Measurements from ENCODE around the gene SPATA31D4.
"Not testable (repeated sequence)": the region's sequence is repeated elsewhere in the genome, so short reads cannot be mapped to it uniquely, and the experiment has no call there.

The SPATA31D4 gene

DNA sequence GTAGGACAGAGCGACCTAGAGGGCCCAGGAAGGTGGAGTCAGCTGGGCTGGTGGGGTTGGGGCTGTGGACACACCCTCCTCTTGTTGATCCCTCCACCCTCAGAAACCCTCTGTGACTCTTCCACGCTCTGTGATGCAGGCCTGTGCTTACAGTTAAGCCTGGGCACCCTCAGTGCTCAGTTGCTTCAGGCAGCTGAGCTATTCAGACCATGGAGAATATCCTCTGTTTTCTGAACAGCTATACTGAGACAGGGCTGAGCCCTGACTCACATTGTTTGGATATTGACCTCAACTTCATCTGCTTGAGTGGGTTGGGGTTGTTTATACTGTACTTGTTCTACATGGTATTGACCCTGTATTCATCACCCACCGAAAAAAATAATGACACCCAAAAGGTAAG lies at the start of gene SPATA31D4:
Gene SPATA31D4, plus strand, starts transcription at position 124 of the 400 bp plus-strand sequence. Its CDS starts 86 bp downstream, at position 210.
- DNase-seq (ENCODE audit: low spot score): not testable (repeated sequence)

DNA sequence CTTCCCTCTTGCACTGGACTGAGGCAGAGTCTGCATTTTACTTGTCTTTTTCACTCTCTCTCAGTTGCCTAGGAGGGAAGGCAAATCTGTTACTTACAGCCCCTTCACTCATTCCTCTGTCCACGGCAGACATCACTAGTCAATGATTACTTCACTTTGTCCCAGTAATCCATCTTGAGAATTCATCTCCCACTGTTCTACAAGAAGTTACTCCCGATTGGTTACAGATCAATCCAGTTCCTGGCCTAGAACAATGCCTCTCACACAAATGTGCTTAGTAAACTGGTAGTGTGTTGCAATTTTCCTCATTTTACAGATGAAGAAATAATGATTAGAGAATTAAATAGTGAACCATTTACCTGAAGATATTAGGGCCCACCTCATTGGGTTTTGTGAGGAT lies 49.7 kb upstream of the SPATA31D4 start:
- no peak for DNase-seq (ENCODE audit: low spot score)

DNA sequence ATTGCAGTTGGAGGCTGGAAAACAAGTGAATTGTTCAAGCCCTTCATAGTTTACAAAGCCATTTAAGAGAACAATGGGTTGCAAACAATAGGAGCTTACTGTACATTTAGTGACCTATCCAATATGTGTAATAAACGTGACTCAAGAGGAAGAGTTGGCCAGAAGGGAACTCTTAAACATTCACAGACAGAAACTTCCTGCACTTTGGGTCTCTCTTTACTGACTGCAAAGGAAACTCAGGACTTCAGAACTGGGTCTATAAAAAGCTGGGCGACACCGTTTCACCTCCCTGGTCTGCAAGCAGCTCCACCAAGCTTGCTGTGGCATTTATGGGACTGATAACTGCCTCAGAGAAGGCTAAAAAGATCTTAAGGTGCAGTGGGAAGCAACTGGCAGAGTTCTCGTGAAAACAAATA lies 48.7 kb upstream of the SPATA31D4 start:
- DNase-seq (ENCODE audit: low spot score): no peak

DNA sequence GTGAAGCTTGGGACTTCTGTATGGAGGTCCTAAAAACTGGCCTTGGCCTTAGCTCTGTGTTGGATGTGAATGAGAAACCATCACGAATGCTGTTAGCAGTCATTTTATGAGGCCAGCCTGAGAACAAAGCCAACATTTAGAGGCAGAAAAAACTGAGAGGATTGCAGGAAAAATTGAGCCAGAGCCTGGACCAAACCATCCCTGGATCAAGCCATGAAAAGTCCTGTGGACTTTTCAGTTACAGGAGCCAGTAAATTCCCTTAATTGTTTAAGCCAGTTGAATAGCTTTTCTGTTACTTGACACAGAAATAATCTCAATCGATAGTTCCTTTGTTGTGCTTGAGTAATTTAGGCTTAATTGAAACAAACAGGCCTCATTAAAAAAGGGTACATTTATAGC lies 42.6 kb upstream of the SPATA31D4 start:
- DNase-seq (ENCODE audit: low spot score): no peak

DNA sequence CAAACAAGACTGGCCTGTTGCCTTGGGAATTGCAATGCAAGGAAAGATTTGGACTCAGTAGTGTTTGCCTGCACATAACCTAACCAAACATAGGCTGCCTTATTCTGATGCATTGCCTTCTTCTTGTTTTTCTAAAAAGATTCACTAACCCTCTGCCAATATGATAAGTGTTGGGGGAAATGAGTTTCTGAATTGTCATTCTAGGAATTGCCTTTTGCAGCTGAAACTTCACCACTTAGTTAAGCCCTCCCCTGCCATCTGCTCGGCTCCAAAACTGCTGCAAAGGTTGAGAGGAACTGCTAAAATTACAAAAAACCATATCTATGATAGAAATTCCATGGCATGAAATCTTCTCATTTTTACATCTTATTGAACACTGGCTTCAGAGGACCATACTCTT lies 41.6 kb upstream of the SPATA31D4 start:
- DNase-seq (ENCODE audit: low spot score): peak; percentile 44

DNA sequence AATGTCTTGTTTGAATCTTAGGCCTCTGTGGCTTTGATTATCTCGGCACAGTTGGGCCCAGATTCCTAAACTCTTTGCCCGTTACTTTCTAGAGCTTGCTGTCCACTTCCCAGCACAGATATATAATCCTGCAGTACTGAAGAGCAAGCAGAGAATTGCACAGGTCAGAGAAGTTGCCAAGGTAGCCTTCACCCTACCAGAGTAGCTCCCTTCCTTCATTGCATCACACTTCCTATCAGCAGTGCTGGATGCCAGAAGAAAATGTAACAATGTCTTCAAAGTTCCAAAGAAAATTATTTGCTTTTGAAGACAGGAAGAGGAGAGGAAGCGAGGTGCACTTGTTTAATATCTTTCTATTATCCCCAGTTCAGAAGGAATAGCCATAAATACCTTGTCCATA lies 38.1 kb upstream of the SPATA31D4 start:
- no peak for DNase-seq (ENCODE audit: low spot score)

DNA sequence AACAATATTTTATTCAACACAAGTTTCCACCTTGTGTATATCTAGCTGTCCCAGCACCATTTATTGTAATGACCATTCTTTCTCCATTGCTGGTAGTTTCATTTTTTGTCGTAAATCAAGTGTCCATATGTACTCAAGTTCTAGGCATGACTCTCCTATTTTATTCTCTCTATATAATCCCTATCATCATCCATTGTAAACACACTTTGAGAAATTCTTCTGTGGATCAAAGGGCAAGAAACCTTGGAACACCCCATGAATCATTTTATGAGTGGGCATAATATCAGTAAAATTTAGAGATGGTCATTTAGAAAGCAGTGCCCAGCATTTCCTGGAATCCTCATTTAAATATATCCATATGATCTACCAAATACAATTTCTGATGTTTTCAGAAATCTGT lies 35.8 kb upstream of the SPATA31D4 start:
- no peak for DNase-seq (ENCODE audit: low spot score)

DNA sequence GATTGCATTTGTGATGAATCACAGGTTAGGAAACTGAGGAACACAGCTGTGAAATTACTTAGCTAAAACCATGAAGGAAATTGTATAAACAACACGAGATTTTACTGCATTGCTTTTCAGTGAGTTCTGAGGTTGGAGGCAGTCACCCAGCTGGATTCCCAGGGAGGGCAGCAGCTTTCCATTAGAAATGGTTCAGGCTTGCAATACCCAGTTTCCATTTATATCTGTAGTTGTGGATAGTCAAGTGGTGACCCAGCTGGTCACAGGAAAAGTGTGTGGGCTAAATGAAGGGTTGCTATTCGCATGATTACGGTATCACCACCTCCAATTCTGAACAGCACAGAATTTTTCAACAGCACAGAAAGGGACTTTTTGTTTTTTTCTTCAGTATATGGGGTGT lies 34.3 kb upstream of the SPATA31D4 start:
- no peak for DNase-seq (ENCODE audit: low spot score)

DNA sequence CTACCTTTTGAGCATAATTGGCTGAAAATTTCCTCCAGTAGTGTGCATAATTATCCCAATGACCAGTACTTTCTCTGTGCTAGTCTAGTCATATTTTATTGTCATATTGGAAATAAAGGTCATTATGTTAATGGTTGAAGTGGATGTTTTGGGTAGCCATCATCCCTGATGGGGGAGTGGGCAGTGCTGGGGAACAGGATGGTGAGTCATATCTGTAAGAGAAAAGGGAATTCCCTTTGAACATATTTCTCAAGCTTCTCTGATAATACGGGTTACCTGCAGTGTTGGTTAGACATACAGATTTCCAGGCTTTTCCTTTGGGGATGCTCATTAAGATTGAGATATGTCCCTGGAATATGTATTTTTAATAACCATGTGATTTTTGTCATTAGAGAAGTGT lies 33.3 kb upstream of the SPATA31D4 start:
- no peak for DNase-seq (ENCODE audit: low spot score)

DNA sequence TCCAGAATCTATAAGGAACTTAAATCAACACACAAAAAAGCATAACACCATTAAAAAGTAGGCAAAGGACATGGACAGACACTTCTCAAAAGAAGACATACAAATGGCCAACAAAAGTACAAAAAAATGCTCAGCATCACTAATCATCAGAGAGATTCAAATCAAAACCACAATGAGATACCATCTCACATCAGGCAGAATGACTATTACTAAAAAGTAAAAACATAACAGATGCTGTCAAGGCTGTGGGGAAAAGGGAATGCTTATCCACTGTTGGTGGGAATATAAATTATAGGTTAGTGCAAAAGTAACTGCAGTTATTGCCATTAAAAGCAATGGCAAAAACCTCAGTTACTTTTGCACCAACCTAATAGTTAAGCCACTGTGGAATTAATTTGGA lies 32.2 kb upstream of the SPATA31D4 start:
- DNase-seq (ENCODE audit: low spot score): no peak

DNA sequence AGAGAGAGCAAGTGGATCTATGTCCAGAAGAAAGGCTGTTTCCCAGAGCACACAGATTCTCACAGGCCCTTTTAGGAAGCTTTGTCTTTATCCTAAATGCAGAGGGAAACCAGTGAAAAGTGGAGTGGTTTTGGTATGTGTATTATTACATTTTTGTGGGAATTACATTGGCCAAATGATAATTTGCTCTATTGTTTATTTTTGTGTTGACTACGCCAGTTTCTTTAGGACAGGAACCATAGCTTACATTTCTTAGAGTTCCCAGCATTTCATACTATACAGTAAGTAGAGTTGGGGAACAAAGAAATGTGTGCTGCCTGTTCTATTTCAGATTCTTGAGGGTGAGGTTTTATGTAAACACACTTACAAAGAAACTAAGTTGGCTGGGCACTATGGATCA lies 29.4 kb upstream of the SPATA31D4 start:
- DNase-seq (ENCODE audit: low spot score): no peak

DNA sequence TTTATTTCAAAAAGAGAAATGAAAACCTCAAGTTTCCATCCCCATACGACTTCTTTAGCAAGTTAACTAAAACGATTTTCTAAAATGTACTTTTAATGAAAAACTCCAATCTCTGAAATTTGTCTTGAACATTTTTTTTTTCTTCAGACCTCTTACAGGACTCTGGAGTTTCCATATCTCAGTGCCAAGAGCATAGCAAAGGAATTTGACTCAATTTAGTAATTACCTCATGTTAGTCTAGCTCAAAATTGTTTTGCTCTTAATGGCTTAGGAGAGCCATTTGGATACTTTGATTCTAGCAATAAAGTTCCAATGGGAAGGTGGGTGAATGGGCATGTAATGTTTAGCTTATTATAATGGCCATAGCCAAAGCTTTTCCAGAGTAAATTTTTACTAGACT lies 26.0 kb upstream of the SPATA31D4 start:
- DNase-seq (ENCODE audit: low spot score): no peak

DNA sequence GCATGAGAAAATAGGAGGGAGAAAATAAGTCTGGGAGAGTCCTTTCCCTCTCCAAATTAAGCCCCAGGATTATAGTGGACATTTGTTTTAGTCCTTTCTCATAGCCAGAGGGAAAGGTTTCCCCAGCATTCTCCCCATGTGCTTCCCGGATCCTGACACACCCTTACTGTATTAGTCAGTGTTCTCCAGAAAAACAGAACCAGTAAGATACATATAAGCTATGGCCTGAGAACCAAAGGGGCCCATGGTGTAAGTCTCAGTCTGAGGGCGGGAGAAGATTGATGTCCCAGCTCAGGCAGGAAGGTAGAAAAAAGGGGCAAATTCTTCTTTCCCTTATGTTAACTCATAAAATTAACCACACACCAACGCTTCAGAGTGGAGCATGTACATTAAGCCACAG lies 25.6 kb upstream of the SPATA31D4 start:
- no peak for DNase-seq (ENCODE audit: low spot score)

DNA sequence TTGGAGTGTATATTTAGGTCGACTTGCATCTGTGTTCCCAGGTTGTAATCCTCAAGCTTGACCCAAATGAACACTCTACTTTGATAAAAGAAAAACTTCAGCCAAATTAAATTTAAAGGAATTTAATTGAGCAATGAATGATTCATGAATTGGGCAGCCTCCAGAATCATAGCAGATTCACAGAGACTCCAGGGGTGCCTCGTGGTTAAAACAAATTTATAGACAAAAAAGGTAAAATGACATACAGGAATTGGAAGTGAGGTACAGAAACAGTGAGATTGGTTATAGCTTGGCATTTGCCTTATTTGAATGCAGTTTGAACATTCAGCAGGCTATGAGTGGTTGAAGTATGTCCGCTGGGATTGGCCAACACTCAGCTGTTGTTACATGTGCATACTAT lies 21.6 kb upstream of the SPATA31D4 start:
- no peak for DNase-seq (ENCODE audit: low spot score)

DNA sequence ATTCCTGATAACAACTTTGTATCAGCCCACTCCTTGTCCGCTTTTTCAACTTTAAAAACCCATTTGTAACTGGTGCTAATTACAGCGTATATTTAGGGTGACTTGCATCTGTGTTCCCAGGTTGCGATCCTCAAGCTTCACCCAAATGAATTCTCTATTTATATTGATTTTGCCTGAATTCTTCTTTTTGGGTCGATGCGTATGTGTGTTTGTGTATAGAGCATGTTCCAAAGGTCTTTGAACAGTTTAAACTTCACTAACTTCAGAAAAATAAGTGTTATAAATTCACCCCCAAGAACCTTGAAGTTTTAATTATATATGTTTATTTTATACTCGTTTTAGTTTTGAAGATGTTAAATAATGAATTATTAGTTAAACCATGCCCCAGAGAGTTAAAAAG lies 16.1 kb upstream of the SPATA31D4 start:
- no peak for DNase-seq (ENCODE audit: low spot score)

DNA sequence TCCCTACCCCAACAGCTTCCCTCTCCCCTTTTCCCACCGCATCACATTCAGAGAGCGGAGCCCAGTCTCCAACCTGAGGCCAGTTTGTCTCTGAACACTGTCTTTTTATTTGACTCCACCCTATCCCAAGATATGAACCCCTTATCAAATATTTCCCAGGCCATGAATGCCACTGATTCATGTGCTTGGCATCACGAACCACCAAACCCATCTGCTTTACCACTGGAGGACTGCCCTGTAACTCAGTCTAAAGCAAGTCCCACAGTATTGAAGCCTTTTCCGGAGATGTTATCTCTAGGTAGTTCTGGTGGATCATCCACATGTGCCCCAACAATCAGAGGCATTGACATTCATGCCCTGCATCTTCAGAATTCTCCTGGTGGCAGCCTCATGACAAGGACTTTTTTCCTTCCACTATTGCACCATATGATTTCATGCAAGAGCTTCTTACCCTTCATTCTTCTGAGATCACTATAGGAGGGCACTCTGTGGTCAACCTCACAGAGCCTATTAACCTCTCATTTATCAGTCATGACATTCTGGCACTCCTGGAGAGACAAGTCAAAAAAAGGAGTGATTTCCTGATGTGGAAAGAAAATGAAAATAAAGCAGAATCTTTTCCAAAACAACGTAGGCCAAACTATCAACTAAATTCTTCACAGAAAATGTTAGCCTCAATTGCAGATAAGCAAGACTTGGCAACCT lies 12.3 kb upstream of the SPATA31D4 start:
- no peak for DNase-seq (ENCODE audit: low spot score)

DNA sequence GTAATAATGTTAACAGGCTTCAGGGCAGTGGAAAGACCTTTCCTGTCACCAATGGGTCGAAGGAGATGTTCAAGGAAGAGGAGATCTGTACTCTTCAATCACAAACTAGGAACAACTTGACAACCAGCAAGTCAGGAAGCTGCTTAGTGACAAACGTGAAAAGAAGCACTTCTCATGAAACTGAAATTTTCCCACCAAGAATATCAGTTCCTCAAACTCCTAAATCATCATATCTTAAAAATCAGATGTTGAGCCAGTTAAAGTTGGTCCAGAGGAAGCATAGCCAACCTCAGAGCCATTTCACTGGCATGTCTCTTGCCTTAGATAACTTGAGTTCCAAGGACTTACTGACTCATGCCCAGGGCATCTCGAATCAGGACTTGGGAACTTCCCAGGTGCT lies 9.7 kb upstream of the SPATA31D4 start:
- not testable (repeated sequence) for DNase-seq (ENCODE audit: low spot score)

DNA sequence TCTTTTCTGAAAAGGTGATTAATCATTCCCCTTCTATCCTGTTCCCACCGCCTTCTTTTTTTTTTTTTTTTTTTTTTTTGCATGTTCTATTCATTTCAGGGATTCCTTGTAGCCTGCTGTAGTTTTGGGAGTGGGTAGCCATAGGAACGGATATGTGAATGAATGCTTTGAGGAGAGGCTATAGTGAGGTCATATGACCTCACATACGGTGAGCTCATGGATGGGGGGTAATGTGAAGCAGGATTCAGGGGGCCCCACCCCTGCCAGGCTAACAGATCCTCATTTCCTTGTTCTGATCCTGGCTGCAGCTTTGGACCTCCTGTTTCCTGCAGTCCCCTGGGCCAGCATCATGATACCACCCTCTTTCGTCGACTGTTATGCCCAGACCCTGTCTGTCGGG lies 1.9 kb downstream of the SPATA31D4 start:
- not testable (repeated sequence) for DNase-seq (ENCODE audit: low spot score)

DNA sequence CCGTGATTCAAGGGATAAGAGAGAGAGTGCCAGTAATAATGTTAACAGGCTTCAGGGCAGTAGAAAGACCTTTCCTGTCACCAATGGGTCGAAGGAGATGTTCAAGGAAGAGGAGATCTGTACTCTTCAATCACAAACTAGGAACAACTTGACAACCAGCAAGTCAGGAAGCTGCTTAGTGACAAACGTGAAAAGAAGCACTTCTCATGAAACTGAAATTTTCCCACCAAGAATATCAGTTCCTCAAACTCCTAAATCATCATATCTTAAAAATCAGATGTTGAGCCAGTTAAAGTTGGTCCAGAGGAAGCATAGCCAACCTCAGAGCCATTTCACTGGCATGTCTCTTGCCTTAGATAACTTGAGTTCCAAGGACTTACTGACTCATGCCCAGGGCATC lies 5.3 kb downstream of the SPATA31D4 start:
- not testable (repeated sequence) for DNase-seq (ENCODE audit: low spot score)

DNA sequence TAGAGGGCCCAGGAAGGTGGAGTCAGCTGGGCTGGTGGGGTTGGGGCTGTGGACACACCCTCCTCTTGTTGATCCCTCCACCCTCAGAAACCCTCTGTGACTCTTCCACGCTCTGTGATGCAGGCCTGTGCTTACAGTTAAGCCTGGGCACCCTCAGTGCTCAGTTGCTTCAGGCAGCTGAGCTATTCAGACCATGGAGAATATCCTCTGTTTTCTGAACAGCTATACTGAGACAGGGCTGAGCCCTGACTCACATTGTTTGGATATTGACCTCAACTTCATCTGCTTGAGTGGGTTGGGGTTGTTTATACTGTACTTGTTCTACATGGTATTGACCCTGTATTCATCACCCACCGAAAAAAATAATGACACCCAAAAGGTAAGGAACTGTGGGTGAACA lies 15.2 kb downstream of the SPATA31D4 start, which contains the start of gene SPATA31D3:
Gene SPATA31D3, plus strand, starts transcription at position 108 of the 400 bp plus-strand sequence. Its CDS starts 86 bp downstream, at position 194.
- DNase-seq (ENCODE audit: low spot score): not testable (repeated sequence)

DNA sequence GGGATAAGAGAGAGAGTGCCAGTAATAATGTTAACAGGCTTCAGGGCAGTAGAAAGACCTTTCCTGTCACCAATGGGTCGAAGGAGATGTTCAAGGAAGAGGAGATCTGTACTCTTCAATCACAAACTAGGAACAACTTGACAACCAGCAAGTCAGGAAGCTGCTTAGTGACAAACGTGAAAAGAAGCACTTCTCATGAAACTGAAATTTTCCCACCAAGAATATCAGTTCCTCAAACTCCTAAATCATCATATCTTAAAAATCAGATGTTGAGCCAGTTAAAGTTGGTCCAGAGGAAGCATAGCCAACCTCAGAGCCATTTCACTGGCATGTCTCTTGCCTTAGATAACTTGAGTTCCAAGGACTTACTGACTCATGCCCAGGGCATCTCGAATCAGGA lies 20.4 kb downstream of the SPATA31D4 start:
- not testable (repeated sequence) for DNase-seq (ENCODE audit: low spot score)

DNA sequence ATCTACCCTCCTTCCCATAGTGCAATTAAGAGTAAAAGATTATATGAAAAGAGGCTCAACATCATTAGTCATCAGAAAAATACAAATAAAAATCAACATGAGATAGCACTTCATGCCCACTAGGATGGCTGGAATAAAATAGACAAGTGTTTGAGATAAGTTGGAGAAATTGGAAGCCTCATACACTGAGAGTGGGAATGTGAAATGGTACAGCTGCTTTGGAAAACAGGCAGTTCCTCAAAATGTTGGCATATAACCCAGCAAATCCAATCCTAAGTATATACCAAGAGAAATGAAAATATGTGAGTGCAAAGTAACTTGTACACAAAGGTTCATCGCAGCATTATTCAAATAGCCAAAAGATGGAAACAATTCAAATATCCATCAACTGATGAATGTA lies 24.9 kb downstream of the SPATA31D4 start:
- DNase-seq (ENCODE audit: low spot score): no peak

DNA sequence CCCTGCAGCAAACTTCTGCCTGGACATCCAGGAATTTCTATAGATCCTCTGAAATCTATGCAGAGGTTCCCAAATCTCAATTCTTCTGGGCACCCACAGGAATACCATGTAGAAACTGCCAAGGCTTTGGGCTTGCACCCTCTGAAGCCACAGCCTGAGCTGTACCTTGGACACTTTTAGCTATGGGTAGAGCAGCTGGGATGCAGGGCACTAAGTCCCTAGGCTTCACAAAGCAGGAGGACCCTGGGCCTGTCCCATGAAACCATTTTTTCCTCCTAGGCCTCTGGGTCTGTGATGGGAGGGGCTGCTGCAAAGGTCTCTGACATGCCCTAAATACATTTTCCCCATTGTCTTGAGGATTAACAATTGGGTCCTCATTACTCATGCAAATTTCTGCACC lies 27.4 kb downstream of the SPATA31D4 start:
- DNase-seq (ENCODE audit: low spot score): no peak
